HUES48 (cell line): ENCODE results near the gene CPPED1.
"Not testable (repeated sequence)": the region's sequence is repeated elsewhere in the genome, so short reads cannot be mapped to it uniquely, and the experiment has no call there.

Experiments used
- H3K27ac ChIP-seq: one replicate; pipeline ENCODE4 v1.7.0; 2013; ENCODE audit warnings: low read depth, low read length, inconsistent platforms
- H3K27me3 ChIP-seq: 2 replicates; pipeline ENCODE4 v1.6.1; 2013; ENCODE audit warnings: mild to moderate bottlenecking, low read length; ENCODE audit not compliant: control insufficient read depth, insufficient read depth
- H3K36me3 ChIP-seq: 2 replicates; pipeline ENCODE4 v1.6.1; 2013; ENCODE audit warnings: low read length; ENCODE audit not compliant: control insufficient read depth, insufficient read depth
- H3K4me1 ChIP-seq: 2 replicates; pipeline ENCODE4 v1.6.1; 2013; ENCODE audit warnings: mild to moderate bottlenecking, low read length; ENCODE audit not compliant: control insufficient read depth, insufficient read depth
- H3K4me3 ChIP-seq: 2 replicates; pipeline ENCODE4 v1.5.1; 2013; ENCODE audit warnings: mild to moderate bottlenecking, low read depth, low read length
- H3K9ac ChIP-seq: 2 replicates; pipeline ENCODE4 v1.6.1; 2013; ENCODE audit warnings: mild to moderate bottlenecking, low read depth, low read length, moderate library complexity
- H3K9me3 ChIP-seq: 2 replicates; pipeline ENCODE4 v1.6.1; 2013; ENCODE audit warnings: low read length; ENCODE audit not compliant: control insufficient read depth, insufficient read depth

Gene CPPED1

GRCh38 chr16:12767897-12768296, 35.8 kb downstream of the CPPED1 start:
- Histone ChIP-seq H3K9me3 (no peaks in the 10 kb centered on the region), H3K4me1 (no peaks in the 10 kb centered on the region), H3K27me3 (no peaks in the 10 kb centered on the region), H3K27ac (no peak overlapping the region), H3K9ac (no peak overlapping the region), H3K4me3 (no peak overlapping the region), H3K36me3 (no peaks in the 10 kb centered on the region)

- no peaks in the 10 kb centered on the region for H3K4me1 ChIP-seq
- H3K27ac ChIP-seq = no peak overlapping the region
- no peaks in the 10 kb centered on the region for H3K27me3 ChIP-seq
- no peak overlapping the region for H3K9ac ChIP-seq
- no peaks in the 10 kb centered on the region for H3K36me3 ChIP-seq
- H3K9me3 ChIP-seq = no peaks in the 10 kb centered on the region
- H3K4me3 ChIP-seq = no peak overlapping the region
Observed at GRCh38 chr16:12766853-12767252, 36.8 kb downstream of the CPPED1 start.

GRCh38 chr16:12766208-12766607, 37.5 kb downstream of the CPPED1 start:
- H3K4me3 ChIP-seq, H3K36me3 ChIP-seq, H3K4me1 ChIP-seq, H3K9ac ChIP-seq, H3K27ac ChIP-seq, H3K9me3 ChIP-seq, H3K27me3 ChIP-seq: not testable (repeated sequence)

- Histone ChIP-seq H3K4me3 (no peak overlapping the region), H3K36me3 (no peaks in the 10 kb centered on the region), H3K27ac (no peak overlapping the region), H3K27me3 (no peaks in the 10 kb centered on the region), H3K9ac (no peak overlapping the region), H3K4me1 (no peaks in the 10 kb centered on the region), H3K9me3 (no peaks in the 10 kb centered on the region)
Observed at GRCh38 chr16:12764813-12765488, 38.7 kb downstream of the CPPED1 start.

- Histone ChIP-seq H3K4me3 (no peak overlapping the region), H3K4me1 (no peaks in the 10 kb centered on the region), H3K36me3 (no peaks in the 10 kb centered on the region), H3K9ac (no peak overlapping the region), H3K27me3 (no peaks in the 10 kb centered on the region), H3K27ac (no peak overlapping the region), H3K9me3 (no peaks in the 10 kb centered on the region)
Observed at GRCh38 chr16:12763517-12763916, 40.2 kb downstream of the CPPED1 start.

GRCh38 chr16:12760819-12761611, 42.7 kb downstream of the CPPED1 start:
- Histone ChIP-seq H3K9ac (no peak overlapping the region), H3K9me3 (no peaks in the 10 kb centered on the region), H3K4me1 (no peaks in the 10 kb centered on the region), H3K36me3 (no peaks in the 10 kb centered on the region), H3K4me3 (no peak overlapping the region), H3K27ac (no peak overlapping the region), H3K27me3 (no peaks in the 10 kb centered on the region)

- H3K4me3 ChIP-seq = no peak overlapping the region
- H3K9me3 ChIP-seq = no peaks in the 10 kb centered on the region
- no peaks in the 10 kb centered on the region for H3K27me3 ChIP-seq
- no peak overlapping the region for H3K27ac ChIP-seq
- H3K9ac ChIP-seq = no peak overlapping the region
- H3K4me1 ChIP-seq = no peaks in the 10 kb centered on the region
- no peaks in the 10 kb centered on the region for H3K36me3 ChIP-seq
Observed at GRCh38 chr16:12758670-12759558, 44.8 kb downstream of the CPPED1 start.

- H3K9ac ChIP-seq = no peak overlapping the region
- H3K36me3 ChIP-seq = no peaks in the 10 kb centered on the region
- no peaks in the 10 kb centered on the region for H3K4me1 ChIP-seq
- H3K4me3 ChIP-seq = no peak overlapping the region
- no peak overlapping the region for H3K27ac ChIP-seq
- no peaks in the 10 kb centered on the region for H3K9me3 ChIP-seq
- H3K27me3 ChIP-seq = no peaks in the 10 kb centered on the region
Observed at GRCh38 chr16:12758031-12758669, 45.5 kb downstream of the CPPED1 start.

- H3K9ac ChIP-seq = no peak overlapping the region
- no peak overlapping the region for H3K27ac ChIP-seq
- H3K27me3 ChIP-seq = no peaks in the 10 kb centered on the region
- no peak overlapping the region for H3K4me3 ChIP-seq
- no peaks in the 10 kb centered on the region for H3K9me3 ChIP-seq
- no peaks in the 10 kb centered on the region for H3K36me3 ChIP-seq
- H3K4me1 ChIP-seq = no peaks in the 10 kb centered on the region
Observed at GRCh38 chr16:12757546-12757945, 46.1 kb downstream of the CPPED1 start.

- Histone ChIP-seq H3K27me3 (no peaks in the 10 kb centered on the region), H3K4me1 (no peaks in the 10 kb centered on the region), H3K36me3 (no peaks in the 10 kb centered on the region), H3K4me3 (no peak overlapping the region), H3K9ac (no peak overlapping the region), H3K27ac (no peak overlapping the region), H3K9me3 (no peaks in the 10 kb centered on the region)
Observed at GRCh38 chr16:12754824-12755543, 48.7 kb downstream of the CPPED1 start.
